ENCODE data around the gene CMTR1.

The CMTR1 gene

DNA sequence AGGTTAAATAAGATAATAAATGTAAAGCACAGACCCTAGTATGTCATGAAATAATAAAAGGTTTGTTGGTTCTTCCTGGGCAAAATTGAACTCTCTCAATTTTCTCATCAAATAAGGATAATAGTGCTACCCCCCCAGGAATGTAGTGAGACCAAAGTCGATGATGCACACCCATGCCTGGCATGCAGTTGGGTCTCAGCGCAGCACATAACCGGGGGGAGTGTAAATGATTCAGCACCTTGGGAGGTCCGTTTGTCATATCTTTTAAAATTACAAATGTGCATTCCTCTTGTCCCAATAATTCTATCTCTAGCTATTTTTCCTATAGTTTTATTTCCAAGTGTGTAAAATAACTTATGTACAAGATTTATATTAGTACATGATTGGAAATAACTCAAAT, 98.0 kb downstream of the CMTR1 start:
- no peak for DNase-seq (ENCODE audit: low read depth, low spot score)

Measured in smooth muscle cell of the brain vasculature (primary cell).